Measurements from ENCODE around the gene LRRC28.

The LRRC28 gene

GRCh38 chr15:99438691-99439523, 187.6 kb downstream of the LRRC28 start:
- no peak for DNase-seq

DNA sequence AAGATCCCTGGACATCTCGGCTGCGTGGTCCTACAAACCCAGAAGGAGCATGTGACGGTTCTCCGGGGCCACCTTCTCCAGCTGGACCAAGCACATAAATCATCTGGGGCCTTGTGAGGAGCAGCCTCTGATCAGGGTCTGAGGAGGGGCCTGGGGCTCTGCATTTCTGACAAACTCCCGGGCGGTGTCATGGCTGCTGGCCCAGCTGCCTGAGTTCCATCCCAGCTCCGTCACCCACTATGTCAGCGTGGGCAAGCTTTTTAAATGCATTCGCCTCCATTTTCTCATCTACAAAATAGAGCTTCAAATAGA, 188.2 kb downstream of the LRRC28 start:
- DNase-seq, result no peak

GRCh38 chr15:99440029-99440428, 188.7 kb downstream of the LRRC28 start:
- DNase-seq, result no peak
